GM12874 (cell line): ENCODE data around the gene AQP2.

Source experiments
- TF ChIP-seq, protein P1 (sequence below): IDR thresholded peaks from 2 replicates; pipeline ENCODE4 v1.5.1; 2011; ENCODE audit warnings: low read depth, mild to moderate bottlenecking, control low read depth, low read length, moderate library complexity; ENCODE audit not compliant: insufficient read depth

AQP2 gene

GRCh38 chr12:49976557-49976956 lies 26.0 kb downstream of the AQP2 start:
- TF ChIP-seq, protein P1, sequence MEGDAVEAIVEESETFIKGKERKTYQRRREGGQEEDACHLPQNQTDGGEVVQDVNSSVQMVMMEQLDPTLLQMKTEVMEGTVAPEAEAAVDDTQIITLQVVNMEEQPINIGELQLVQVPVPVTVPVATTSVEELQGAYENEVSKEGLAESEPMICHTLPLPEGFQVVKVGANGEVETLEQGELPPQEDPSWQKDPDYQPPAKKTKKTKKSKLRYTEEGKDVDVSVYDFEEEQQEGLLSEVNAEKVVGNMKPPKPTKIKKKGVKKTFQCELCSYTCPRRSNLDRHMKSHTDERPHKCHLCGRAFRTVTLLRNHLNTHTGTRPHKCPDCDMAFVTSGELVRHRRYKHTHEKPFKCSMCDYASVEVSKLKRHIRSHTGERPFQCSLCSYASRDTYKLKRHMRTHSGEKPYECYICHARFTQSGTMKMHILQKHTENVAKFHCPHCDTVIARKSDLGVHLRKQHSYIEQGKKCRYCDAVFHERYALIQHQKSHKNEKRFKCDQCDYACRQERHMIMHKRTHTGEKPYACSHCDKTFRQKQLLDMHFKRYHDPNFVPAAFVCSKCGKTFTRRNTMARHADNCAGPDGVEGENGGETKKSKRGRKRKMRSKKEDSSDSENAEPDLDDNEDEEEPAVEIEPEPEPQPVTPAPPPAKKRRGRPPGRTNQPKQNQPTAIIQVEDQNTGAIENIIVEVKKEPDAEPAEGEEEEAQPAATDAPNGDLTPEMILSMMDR: no peak

DNA sequence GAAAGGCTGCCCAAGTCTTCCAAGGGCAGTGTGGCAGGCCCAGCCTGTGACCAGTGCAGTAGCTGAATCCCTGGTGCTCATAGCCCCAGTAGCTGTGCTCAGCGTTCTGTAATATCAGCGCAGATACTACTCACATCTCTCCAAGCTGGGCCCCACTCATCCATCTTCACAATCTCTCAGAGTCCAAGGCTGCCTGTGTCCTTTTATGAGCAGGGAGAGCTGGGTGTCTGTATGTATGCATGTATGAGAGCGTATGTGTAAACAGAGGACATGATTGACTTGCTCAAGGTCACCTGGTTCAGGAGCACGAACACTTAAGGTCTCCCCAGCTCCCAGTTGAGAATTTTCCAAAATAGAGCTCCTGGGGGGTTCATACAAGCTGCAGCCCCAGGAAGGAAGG lies 27.6 kb downstream of the AQP2 start:
- TF ChIP-seq, protein P1: no peak

GRCh38 chr12:49979016-49979586 lies 28.6 kb downstream of the AQP2 start:
- TF ChIP-seq, protein P1: no peak

DNA sequence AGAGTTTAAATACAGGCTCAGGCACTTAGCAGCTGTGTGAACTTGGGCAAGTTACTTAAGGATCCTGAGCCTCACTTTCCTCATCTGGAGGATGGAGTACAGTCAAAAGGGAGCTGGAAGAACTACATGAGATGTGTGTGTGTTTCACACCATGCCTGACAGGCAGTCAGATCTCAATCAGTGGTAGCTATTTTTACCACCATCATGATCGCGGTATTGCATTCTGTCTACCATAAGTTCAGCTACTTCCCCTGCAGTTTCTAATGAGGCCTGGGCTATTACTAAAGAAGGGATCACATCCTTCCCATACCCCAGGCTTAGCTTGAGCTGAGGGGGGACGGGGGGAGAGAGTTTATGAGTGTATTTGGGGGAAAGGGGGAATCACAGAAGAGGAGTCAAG lies 29.3 kb downstream of the AQP2 start:
- TF ChIP-seq, protein P1: no peak

GRCh38 chr12:49980501-49981349 lies 30.2 kb downstream of the AQP2 start:
- TF ChIP-seq, protein P1: no peak

DNA sequence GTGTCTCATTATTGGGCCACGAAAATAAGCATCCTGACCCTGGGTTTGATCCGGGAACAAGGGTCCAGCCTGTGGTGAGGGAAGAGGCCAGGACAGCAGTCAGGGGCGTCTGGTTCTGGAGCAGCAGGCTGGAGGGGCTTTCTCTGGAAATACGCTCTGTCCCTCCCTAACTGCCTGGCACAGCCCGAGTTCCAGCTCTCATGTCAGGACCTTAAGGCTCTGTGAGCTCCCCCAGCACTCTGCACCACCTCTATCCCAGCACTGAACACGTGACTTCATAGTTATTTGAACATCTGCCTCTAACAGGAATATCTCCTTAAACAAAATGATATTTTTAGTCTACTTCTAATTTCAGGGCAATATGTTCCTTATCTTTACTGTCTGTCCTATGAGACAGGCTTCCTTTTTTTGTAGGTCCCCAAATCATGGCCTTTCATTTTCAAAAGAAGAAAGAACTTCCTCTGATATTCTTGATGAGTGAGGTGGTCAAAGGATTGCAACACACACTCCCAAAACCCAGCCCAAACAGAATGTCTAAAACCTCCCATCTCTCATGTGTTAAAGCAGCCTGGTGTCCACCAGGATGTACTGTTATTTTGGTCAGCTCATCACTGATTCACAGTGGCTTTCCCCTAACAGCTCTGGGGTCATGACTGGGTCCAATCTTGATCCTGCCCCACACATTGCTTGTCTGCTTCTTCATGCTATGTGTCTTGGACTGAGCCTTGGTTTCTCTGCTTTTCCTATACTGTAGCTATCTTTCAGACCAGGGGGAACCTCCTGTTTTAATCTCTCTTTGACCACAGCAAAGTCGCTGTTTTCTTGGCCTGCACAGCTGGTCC lies 31.9 kb downstream of the AQP2 start:
- TF ChIP-seq, protein P1: no peak

DNA sequence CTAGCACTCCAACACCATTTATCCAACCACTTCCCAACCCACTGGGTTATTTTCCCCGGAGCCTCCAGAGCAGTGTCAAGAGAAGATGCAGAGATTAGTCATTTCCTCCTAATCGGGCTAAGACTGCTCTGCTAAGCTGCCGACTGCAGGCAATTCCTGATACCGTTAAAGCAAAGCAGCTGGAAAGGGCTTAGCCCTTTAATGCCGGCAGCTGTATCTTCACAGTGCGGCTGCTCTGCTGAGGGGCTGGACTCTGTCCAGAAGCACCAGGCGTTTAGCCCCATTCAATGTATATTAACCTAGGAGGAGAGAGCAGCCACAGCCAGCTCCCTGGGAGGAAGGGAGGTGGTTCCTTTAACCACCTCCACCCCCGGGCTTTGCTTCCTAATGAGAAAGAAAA lies 33.4 kb downstream of the AQP2 start:
- TF ChIP-seq, protein P1: no peak
